PFSK-1 (cell line): ENCODE data around the gene SHISA5.

Source experiments
- POLR2AphosphoS5 ChIP-seq: IDR thresholded peaks from 2 replicates; pipeline ENCODE4 v1.6.1; 2012; ENCODE audit warnings: low read depth, mild to moderate bottlenecking, control low read depth, low read length, moderate library complexity
- SIN3A ChIP-seq: IDR thresholded peaks from 2 replicates; pipeline ENCODE4 v1.6.1; 2012; ENCODE audit warnings: mild to moderate bottlenecking, low read length, moderate library complexity, borderline replicate concordance; ENCODE audit not compliant: insufficient read depth
- TAF1 ChIP-seq: IDR thresholded peaks from 2 replicates; pipeline ENCODE4 v1.6.1; 2012; ENCODE audit warnings: low read length, control low read depth, borderline replicate concordance; ENCODE audit not compliant: insufficient read depth
- TF ChIP-seq, protein P1 (sequence below), 2 experiments: IDR thresholded peaks; 2 replicates each; pipeline versions ENCODE4 v1.6.1 to v1.8.0; 2011 to 2012; ENCODE audit warnings: low read depth in 2 of 2, low read length in 2 of 2, control low read depth in 1 of 2, inconsistent platforms in 1 of 2, mild to moderate bottlenecking in 1 of 2, moderate library complexity in 1 of 2; ENCODE audit not compliant: insufficient read depth in 1 of 2

DNA sequence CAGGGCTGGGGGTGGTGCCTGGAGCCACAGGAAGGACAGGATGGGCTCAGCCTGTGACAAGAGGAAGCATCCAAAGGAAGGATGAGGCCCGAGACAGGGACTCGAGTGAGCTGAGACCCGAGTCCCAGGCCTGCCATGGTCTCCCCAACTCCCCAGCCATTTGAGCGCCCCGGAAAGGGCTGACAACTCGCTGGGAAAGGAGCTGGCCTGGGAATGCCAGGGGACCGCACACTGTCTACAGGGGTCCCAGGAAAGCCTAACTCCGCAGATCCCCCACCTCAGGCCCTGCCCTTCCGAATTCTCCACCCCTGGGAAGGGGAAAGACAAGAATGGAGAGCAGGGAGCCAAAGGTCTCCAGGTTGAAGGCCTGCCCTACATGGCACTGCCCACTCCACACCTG is 21.0 kb upstream of the SHISA5 start:
- no peak for TF ChIP-seq POLR2AphosphoS5
- TF ChIP-seq, protein P1, sequence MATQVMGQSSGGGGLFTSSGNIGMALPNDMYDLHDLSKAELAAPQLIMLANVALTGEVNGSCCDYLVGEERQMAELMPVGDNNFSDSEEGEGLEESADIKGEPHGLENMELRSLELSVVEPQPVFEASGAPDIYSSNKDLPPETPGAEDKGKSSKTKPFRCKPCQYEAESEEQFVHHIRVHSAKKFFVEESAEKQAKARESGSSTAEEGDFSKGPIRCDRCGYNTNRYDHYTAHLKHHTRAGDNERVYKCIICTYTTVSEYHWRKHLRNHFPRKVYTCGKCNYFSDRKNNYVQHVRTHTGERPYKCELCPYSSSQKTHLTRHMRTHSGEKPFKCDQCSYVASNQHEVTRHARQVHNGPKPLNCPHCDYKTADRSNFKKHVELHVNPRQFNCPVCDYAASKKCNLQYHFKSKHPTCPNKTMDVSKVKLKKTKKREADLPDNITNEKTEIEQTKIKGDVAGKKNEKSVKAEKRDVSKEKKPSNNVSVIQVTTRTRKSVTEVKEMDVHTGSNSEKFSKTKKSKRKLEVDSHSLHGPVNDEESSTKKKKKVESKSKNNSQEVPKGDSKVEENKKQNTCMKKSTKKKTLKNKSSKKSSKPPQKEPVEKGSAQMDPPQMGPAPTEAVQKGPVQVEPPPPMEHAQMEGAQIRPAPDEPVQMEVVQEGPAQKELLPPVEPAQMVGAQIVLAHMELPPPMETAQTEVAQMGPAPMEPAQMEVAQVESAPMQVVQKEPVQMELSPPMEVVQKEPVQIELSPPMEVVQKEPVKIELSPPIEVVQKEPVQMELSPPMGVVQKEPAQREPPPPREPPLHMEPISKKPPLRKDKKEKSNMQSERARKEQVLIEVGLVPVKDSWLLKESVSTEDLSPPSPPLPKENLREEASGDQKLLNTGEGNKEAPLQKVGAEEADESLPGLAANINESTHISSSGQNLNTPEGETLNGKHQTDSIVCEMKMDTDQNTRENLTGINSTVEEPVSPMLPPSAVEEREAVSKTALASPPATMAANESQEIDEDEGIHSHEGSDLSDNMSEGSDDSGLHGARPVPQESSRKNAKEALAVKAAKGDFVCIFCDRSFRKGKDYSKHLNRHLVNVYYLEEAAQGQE (IDR thresholded peaks at IDR 0.05; ENCODE audit: insufficient read depth in 1 of 2, low read depth in 2 of 2, low read length in 2 of 2) = no peak
- TF ChIP-seq TAF1 = no peak
- no peak for TF ChIP-seq SIN3A
